DMS153 treated with DMSO at 0.1 percent for 48 hours (cell line): ENCODE data around the gene CCM2L.

ENCODE experiments used
- DNase-seq: peaks from one replicate; lab custom pipeline; 2025; ENCODE audit not compliant: unreplicated experiment; lab: John Stamatoyannopoulos, UW

The CCM2L gene

GRCh38 chr20:32010101-32010500 lies at the start of gene CCM2L:
Gene CCM2L, plus strand, starts transcription at chr20:32010438. Its CDS starts 17 bp downstream, at chr20:32010455.
- DNase-seq: no peak

DNA sequence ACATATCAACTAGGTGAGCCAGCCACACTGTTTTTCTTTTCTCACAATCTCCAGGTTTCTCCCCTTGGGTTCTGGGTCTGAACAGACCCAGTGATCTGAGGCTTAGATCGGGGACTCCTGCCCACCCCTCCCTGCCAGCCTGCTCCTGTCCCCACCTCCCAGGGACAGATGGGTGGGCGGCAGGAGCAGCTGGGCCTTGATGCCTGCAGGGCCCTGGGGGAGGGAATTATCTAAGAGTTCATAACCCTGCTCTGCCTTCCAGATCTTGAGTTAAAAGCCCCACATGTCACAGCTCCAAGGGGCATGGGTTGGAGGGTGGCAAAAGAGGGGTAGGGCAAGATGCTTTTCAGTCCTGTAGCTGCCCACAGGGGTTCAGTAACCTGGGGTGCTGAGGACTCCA lies 47.5 kb upstream of the CCM2L start:
- no peak for DNase-seq

GRCh38 chr20:31963889-31964288 lies 46.3 kb upstream of the CCM2L start:
- DNase-seq: no peak

GRCh38 chr20:31966991-31967655 lies 43.1 kb upstream of the CCM2L start:
- DNase-seq: no peak

- peak; percentile 50 for DNase-seq
Measured at GRCh38 chr20:31967830-31968249, 42.4 kb upstream of the CCM2L start, which contains the start of gene XKR7. Gene XKR7, plus strand, starts transcription at chr20:31968151. Its CDS starts 25 bp downstream, at chr20:31968176.

GRCh38 chr20:31968291-31969126 lies 41.7 kb upstream of the CCM2L start:
- no peak for DNase-seq

- DNase-seq: no peak
Measured at GRCh38 chr20:31969991-31970390, 40.2 kb upstream of the CCM2L start.

- DNase-seq: no peak
Measured at GRCh38 chr20:31972471-31973021, 37.7 kb upstream of the CCM2L start.

DNA sequence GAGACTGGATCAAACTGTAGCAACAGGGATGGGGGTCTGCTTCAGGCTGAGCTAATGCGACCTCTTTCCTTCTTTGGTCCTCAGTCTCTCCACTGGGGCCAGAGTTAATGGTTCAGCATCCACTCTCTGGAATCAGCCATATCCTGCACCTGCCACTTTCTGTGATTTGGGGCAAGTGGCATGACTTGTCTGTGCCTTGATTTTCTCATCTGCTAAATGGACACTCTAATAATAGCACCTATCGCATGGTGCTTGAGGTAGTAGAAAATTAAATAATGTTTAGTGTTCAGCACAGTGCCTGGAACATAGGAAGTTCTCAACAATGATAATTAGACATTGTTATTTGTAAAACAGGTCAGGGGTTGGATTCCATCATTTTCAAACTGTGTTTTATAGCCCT lies 35.9 kb upstream of the CCM2L start:
- no peak for DNase-seq

- DNase-seq: no peak
Measured at GRCh38 chr20:31974951-31975487, 35.2 kb upstream of the CCM2L start.

- no peak for DNase-seq
Measured at GRCh38 chr20:31975874-31976273, 34.4 kb upstream of the CCM2L start.

GRCh38 chr20:31977080-31977479 lies 33.2 kb upstream of the CCM2L start:
- no peak for DNase-seq

DNA sequence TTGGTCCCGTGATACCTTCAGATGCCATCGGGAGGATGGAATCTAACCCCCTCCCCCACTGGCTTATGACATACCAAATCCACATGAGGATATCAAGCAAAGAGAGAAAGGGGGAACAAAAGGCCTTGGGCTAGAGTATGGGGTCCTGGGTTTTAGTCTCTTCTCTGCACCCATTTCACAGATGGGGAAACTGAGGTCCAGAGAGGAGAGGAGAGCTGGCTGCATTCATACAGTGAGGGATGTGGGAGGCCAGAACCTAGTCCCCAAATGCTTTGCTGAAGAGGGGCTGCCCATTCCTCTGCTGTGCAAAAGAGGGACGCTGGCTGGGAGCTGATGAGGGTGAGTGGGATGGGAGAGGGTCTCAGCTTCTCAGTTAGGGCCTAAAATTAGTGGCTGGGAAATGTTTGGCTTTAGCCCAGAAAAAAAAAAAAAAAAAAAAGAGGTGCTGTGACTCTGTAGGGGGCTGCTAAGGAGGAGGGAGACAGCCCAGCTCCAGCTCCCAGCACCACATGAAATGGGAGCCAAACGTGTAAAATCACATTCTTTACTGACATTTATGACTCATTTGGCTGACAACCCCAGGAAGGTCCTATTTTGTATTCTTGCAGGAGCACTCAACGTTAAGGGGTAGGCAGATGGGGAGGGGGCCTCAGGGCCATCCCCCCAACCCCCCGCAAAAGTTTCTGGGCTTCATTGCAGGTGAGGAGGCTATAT lies 30.4 kb upstream of the CCM2L start:
- DNase-seq: no peak

GRCh38 chr20:31981784-31982183 lies 28.5 kb upstream of the CCM2L start:
- DNase-seq: no peak

DNA sequence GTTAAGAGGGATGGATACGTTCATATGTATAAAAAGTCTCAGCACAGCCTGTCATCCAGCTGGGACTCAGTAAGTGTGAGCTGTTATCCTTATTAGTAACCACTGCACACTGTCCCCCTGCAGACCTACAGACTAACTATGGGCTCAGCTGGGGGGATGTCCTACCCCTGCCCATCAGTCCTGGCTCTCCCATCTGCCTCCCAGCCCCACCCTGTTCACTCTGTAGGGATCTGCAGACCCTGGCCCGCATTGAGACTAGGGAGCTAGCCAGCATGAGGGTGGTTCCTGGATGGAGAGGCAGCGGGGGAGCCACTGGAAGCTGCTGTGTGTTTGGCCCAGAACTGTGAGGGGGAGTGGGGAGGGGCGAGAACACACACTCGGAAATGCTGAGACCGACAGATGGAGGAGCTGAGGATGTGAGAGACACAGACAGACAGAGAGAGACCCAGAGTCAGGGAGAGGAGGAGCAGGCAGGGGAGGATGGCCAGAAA lies 25.2 kb upstream of the CCM2L start:
- DNase-seq: no peak

- DNase-seq: no peak
Measured at GRCh38 chr20:31987744-31988143, 22.5 kb upstream of the CCM2L start.

GRCh38 chr20:31988430-31989015 lies 21.7 kb upstream of the CCM2L start:
- no peak for DNase-seq

GRCh38 chr20:31989030-31989645 lies 21.1 kb upstream of the CCM2L start:
- DNase-seq: no peak

- no peak for DNase-seq
Measured at GRCh38 chr20:31990641-31991338, 19.4 kb upstream of the CCM2L start.

DNA sequence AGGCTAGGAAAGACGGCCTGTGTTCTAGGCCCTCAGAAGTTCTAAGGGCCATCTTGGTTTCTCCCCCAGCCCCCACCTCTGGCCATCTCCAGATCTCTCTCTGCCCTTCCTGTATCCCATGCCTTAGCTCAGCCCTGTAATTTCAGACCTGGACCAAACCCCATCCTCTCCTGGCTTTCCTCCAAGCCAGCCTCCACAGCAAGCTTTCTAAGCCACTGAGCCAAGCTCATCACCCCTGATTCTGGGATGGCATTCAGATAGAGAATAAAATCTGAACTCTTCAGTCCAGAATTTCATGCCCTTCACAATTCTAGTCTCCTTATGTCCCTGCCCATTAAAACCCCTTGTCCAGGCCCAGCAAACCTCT lies 18.9 kb upstream of the CCM2L start:
- DNase-seq: no peak
